Measurements from ENCODE around the gene NPR2.

The NPR2 gene

GRCh38 chr9:35858458-35858857, 67.1 kb downstream of the NPR2 start:
- DNase-seq (ENCODE audit: low read depth in 2 of 2) = no peak

All from fibroblast of skin of left biceps (primary cell).